Stimulated activated CD4-positive, alpha-beta T cell treated with anti-CD3 and anti-CD28 coated beads, Interleukin-1b, Interleukin-23, amount 100 ng/mL, for 4 hours (primary cell): ENCODE data around the gene PPP4C.

Experiments
- DNase-seq, 2 donors: peaks; one replicate each; pipeline ENCODE4 v3.0.0-alpha.2; 2020; ENCODE audit warnings: low read depth in 2 of 2

PPP4C gene

GRCh38 chr16:30082545-30083090 lies 6.8 kb downstream of the PPP4C start:
- DNase-seq, result no peak

- no peak for DNase-seq
Observed at GRCh38 chr16:30083216-30084055, 7.6 kb downstream of the PPP4C start.

GRCh38 chr16:30084096-30084815 lies 8.5 kb downstream of the PPP4C start:
- DNase-seq, result no peak

DNA sequence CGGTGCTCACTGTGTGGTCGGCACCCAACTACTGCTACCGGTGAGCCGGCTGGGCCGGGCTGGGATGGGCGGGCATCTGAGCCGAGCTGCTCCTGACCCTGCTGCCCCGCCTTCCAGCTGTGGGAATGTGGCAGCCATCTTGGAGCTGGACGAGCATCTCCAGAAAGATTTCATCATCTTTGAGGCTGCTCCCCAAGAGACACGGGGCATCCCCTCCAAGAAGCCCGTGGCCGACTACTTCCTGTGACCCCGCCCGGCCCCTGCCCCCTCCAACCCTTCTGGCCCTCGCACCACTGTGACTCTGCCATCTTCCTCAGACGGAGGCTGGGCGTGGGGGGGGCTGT lies 9.0 kb downstream of the PPP4C start:
- DNase-seq, result no peak

DNA sequence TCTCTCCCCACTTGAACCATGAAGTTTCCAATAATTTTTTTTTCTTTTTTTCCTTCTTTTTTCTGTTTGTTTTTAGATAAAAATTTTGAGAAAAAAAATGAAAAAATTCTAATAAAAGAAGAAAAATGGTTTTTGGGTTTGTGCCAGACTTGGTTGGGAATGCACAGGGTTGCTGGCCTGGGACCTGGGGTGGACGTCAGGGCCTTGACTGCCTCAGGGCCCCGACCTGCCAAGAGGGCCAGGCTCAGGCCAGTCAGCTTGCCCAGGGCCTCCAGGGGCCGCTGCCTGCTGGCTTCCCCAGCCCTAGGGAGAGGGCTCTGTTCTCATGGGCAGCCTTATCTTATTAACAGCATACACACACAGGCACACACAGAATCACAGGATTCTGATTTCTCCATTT lies 9.5 kb downstream of the PPP4C start:
- no peak for DNase-seq

DNA sequence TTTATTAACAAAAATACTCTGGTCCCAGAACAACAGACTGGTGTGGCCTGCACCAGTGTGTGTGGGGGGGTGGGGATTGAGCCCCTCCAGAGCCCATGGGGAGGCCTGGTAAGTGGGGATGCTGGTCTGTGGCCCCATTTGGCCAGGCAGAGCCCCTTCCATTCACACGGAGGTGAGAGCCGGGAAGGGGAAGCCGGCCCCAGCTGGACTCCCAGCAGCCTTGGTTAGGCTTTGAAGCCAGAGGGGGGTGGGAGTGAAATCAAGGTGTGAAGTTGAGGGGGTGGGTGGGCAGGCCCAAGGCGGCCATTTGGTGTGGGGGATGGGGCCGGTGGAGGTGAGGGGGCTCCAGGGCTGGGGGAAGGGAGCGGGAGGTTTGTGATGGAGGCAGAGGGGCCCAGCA lies 10.0 kb downstream of the PPP4C start:
- no peak for DNase-seq

DNA sequence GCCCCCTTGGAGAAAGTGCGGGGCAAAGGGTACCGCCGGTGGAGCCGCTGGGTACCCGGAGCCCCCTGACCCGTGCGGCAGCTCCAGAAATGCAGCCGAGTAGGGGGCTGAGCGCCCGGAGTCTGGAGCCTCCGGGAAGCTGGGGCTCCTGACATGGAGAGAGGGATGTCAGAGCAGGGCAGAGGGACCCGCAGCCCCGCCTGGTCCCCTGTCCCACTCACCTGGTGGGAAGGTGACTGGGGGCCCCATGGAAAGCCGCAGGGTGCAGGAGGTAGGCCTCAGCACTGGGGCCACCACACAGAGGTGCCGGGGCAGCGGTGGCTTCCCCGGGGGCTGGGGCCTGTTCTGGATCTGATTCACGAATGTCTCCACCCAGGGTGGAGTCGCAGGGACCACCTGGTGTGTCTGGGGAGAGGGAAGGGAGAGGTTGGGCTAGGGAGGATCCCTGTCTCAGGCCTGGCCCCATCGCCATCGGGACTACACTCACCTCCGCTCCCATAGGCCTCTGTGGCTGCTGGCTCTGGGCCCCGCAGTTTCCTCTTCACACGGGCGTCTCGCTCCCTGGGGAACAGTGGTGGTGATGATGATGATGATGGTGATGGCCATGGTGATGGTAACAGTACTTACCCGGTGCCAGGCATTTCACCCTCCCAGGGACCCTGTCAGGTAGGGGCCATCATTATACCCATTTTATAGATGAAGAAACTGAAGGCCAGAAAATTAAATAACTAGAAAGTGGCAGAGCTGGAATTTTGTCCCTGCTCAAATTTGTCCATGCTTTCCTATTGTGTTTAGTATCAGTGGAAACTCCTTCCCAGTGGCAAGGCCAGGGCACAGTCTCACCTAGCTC lies 10.7 kb downstream of the PPP4C start:
- DNase-seq, result no peak

GRCh38 chr16:30087181-30087898 lies 11.5 kb downstream of the PPP4C start:
- DNase-seq, result no peak

DNA sequence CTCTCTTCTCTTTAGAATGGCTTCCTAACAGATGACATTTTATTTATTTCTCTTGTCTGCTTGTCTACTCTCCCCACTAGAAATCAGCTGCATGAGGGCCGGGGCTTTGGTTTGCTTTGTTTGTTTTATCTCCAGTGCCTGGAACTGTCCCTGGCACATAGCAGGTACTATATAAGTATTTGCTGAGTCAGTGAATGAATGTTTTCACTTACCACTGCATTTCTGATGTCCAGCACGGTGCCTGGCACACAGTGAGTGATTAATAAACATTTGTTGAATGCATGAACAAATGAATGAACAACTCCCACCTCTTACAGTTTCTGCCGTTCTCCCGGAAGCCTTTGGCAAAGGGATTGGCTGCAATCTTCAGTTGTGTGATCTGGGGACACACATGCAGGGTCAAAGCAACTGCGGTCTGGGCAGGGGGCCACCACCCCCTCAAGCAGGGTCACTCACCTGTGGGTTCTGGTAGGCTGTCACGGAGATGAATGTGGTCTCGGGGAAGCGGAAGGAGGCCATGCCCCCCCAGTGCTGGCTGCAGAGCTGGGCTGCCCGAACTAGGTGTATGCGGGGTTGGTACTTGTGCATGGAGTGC lies 12.5 kb downstream of the PPP4C start:
- no peak for DNase-seq

GRCh38 chr16:30088832-30089624 lies 13.2 kb downstream of the PPP4C start:
- DNase-seq, result no peak

DNA sequence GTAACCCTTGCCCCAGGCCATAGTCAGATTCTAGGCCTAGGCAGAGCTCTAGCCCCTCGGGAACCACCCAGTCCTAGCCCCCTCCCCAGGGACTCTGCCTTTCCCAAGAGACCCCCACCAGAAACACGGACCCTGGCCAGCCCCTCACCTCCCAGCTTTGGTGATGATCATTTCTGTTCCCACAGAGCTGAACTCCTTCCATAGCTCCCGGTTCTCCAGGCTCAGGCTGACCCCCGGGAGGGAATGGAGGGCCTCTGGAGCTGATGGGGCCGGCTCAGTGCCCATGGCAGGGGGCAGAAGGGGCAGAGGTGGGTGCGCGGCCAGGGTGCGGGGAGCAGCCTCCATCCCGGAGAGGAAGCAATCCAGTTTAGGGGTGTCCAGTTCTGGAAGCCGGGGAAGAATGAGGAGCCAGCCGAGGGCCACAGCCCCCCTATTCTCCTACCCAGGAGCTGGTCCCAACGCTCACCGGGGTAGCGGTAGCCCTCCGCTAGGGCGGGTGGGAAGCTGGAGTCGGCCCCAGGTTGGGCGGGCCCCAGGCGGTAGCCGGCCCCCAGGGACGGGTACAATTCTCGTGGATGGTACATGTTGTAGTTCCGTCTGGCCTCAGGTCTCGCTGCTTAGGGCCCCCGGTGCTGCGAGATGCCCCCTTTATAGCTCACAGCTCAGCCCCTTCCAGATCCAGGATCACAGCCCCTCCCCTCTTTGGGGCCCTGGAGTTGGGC lies 15.0 kb downstream of the PPP4C start:
- DNase-seq, result no peak

DNA sequence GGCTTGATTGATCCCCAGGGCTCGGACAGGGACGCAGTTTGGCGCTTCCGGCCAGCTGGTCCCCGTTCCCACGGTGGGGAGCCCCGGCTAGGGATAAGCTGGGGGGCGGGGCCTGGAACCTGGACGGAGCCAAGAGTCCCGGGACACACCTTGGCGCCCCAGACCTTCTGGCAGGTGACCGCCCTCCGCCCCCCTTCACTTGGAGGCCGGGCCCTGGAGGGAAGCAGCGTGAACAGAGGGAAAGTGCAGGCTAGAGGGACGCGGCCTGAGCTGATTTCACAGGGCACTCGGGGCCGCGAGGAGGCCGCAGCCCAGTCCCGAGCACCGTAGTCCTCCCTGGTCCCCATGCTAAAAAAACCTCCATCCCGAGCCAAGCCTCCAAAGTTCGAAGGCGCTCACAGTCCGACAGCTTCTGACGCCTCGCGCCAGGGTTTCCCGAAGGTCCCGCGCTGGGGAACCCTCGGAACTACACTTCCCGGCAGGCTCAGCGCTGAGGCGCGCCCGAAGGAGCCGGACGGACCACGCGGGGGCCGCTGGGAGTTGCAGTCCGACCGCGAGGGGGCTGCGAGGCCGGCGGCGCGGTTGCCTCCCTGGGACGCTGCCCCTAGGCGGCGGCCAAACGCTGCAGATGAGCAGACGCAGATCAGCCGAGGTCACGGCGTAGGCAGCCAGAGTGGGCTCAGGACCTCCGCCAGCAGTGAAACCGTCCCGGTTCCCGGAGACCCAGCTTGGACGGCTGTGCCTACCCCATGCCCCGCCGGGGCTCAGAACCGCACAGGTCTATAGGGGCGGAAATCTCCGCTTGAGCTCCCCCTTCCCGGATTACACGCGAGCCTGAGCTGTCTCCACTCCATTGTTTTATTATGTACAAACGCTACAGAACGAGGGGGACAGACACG lies 15.9 kb downstream of the PPP4C start, which contains the start of gene TBX6:
Gene TBX6 (minus strand): TSS at position 451 of the 899 bp plus-strand sequence. CDS start 731 bp downstream, outside the sequence.
- DNase-seq, result peak; percentile 88 to 92

- peak; percentile 25 to 53 for DNase-seq
Observed at GRCh38 chr16:30092373-30093010, 16.7 kb downstream of the PPP4C start.

GRCh38 chr16:30094541-30095165 lies 18.9 kb downstream of the PPP4C start:
- no peak for DNase-seq

GRCh38 chr16:30095166-30096078 lies 19.6 kb downstream of the PPP4C start:
- DNase-seq, result no peak
